Stomach (tissue), 9 donors: ENCODE data around the gene OXNAD1. TPM values are rescaled to one million over a fixed set of nuclear protein-coding genes. Genes with fewer than 3 reads are reported as not detected.

Experiments used
- DNase-seq, 2 donors: peaks; one replicate each; pipeline versions ENCODE4 v3.0.0 to v3.0.0-alpha.2; 2013 to 2019
- H3K27ac ChIP-seq, 5 donors: fragments of 200-600 bp in 4 of 5; sonication (generic) in 4 of 5; one replicate each; pipeline ENCODE4 v1.5.1; 2013 to 2019; ENCODE audit warnings: mild to moderate bottlenecking in 1 of 5, moderate library complexity in 1 of 5
- H3K27me3 ChIP-seq, 3 donors: fragments of 200-600 bp; sonication (generic); one replicate each; pipeline ENCODE4 v1.5.1; 2017 to 2019; ENCODE audit warnings: mixed run types in 1 of 3
- H3K36me3 ChIP-seq, 4 donors: fragments of 200-600 bp; sonication (generic); 1 replicate in 3 of 4; 2 replicates in 1 of 4; pipeline ENCODE4 v1.5.1; 2016 to 2019
- H3K4me1 ChIP-seq, 4 donors: fragments of 200-600 bp; sonication (generic); one replicate each; pipeline ENCODE4 v1.5.1; 2016 to 2019
- H3K4me3 ChIP-seq, 4 donors: fragments of 200-600 bp; sonication (generic) in 3 of 4; one replicate each; pipeline ENCODE4 v1.5.1; 2016 to 2019; ENCODE audit warnings: mild to moderate bottlenecking in 1 of 4
- H3K9me3 ChIP-seq, 4 donors: fragments of 200-600 bp; sonication (generic); one replicate each; pipeline ENCODE4 v1.5.1; 2016 to 2019
- EP300 ChIP-seq: sonication (generic); formaldehyde crosslinking; IDR thresholded peaks from one replicate; pipeline ENCODE4 v1.6.1; 2017; ENCODE audit warnings: antibody characterized with exemption
- POLR2A ChIP-seq, 4 donors: fragments of 450-650 bp; IDR thresholded peaks; one replicate each; pipeline ENCODE4 v1.6.1; 2016; ENCODE audit warnings: antibody characterized with exemption in 4 of 4, control low read depth in 2 of 4, mild to moderate bottlenecking in 1 of 4, moderate library complexity in 1 of 4
- POLR2AphosphoS5 ChIP-seq, 3 donors: sonication (generic); formaldehyde crosslinking; IDR thresholded peaks; one replicate each; pipeline ENCODE4 v1.6.1; 2016; ENCODE audit warnings: antibody characterized with exemption in 3 of 3
- WGBS, 5 donors: extraction: QIAGEN DNeasy Blood & Tissue Kit in 3 of 5; methylation state at CpG; one replicate each; pipeline versions ENCODE4 v1.1.5 to v1.1.7; 2013 to 2018; 5-methylcytosine and 5-hydroxymethylcytosine counted together
- intact Hi-C: fragments of 100-400 bp; cut with DNase I; formaldehyde crosslinking; loops from one replicate; pipeline ENCODE4 v1.15.1; 2023; ENCODE audit warnings: low total_unique reads
- polyA plus RNA-seq, 3 donors: library from polyadenylated mRNA; stranded (reverse); fragments of 200-250 nt; gene quantifications; one replicate each; pipeline ENCODE4 v1.2.3, GENCODE V29; 2013
- total RNA-seq, 5 donors: library from RNA; depleted of rRNA; stranded (reverse); fragments of >200 nt; gene quantifications; one replicate each; pipeline versions ENCODE4 v1.1.0 to v1.2.3, GENCODE V29; 2014 to 2016
- TF ChIP-seq, protein P1 (sequence below), 7 experiments: fragments of 450-650 bp in 4 of 7; fragments of 200-600 bp in 3 of 7; sonication (generic) in 3 of 7; IDR thresholded peaks; one replicate each; pipeline ENCODE4 v1.5.1; 2016 to 2019; ENCODE audit warnings: antibody characterized with exemption in 7 of 7, control low read depth in 2 of 7, mild to moderate bottlenecking in 1 of 7
- donor health status: healthy with polysubstance abuse.
- donor health status: Bipolar disorder and iron deficiency.
- donor health status: healthy.

Gene OXNAD1
- total and polyA plus RNA-seq, 8 donors, result 5.5 to 51.3 (median 7.6) TPM

DNA sequence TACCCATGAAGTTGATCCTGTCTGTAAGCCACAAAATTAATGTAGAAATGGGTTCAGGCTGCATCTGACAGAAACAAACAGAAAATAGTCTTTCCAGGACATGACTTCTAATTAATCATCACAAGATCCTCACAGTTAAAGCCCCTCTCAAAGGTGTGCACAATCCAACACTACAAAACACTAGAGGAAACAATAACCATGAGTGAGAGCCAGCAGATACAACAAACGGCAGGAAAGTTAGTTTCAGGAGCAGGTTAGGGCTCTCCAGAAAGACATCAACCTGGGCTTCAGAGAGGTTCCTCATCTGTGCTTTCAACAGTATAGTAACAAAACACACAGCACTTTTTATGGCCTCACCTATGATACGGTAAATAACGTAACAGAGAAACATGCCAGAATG, 43.0 kb upstream of the OXNAD1 start:
- WGBS, 5 donors, result 54 to 88% (median 80%) methylated on average over 3 of the region's 3 CpGs
- peaks cover 0 to 8% (median 0%) of the 10 kb centered on the region in 4 donors for H3K9me3 ChIP-seq
- DNase-seq, result no peak
- intact Hi-C loops, result no loop called here
- no peaks in the 10 kb centered on the region for H3K27me3 ChIP-seq
- H3K4me1 ChIP-seq, result no peaks in the 10 kb centered on the region
- no peak overlapping the region for H3K27ac ChIP-seq
- no peak for TF ChIP-seq POLR2A (IDR thresholded peaks at IDR 0.05)
- TF ChIP-seq POLR2AphosphoS5 (IDR thresholded peaks at IDR 0.05), result no peak
- H3K4me3 ChIP-seq, result no peak overlapping the region
- H3K36me3 ChIP-seq, result peaks cover 0 to 27% (median 8%) of the 10 kb centered on the region in 4 donors

DNA sequence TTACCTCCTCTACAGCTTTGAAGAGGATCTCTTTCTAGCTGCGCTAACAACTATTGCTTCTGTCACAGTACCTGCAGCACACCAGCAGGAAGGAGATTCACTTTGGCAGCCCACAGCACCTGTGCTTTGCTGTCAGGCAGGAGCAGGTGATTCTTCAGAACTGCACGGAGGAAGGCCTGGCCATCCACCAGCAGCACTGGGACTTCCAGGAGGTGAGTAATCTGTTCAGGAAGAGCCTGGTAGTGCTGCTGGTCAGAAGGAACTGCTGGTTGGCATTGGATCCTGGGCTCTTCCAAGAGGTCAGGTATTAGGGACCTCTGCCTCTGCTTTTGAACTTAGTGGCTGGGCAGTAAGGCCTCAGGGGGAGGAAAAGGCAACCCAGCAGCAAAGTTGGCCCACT, 42.5 kb upstream of the OXNAD1 start:
- intact Hi-C loops, result no loop called here
- 82 to 92% (median 87%) methylated on average over 2 of the region's 2 CpGs for WGBS, 5 donors
- TF ChIP-seq POLR2A (IDR thresholded peaks at IDR 0.05) (no peak), POLR2AphosphoS5 (IDR thresholded peaks at IDR 0.05) (no peak), EP300 (no peak)

GRCh38 chr3:16224325-16224724, 40.7 kb upstream of the OXNAD1 start:
- Histone ChIP-seq H3K27ac (no peak overlapping the region), H3K27me3 (no peaks in the 10 kb centered on the region), H3K4me3 (no peak overlapping the region), H3K9me3 (peaks cover 0 to 8% (median 0%) of the 10 kb centered on the region in 4 donors), H3K36me3 (peaks cover 0 to 25% (median 8%) of the 10 kb centered on the region in 4 donors), H3K4me1 (no peaks in the 10 kb centered on the region)
- intact Hi-C loops, result no loop called here
- TF ChIP-seq EP300 (no peak), POLR2AphosphoS5 (IDR thresholded peaks at IDR 0.05) (no peak), POLR2A (IDR thresholded peaks at IDR 0.05) (no peak)
- TF ChIP-seq, protein P1, sequence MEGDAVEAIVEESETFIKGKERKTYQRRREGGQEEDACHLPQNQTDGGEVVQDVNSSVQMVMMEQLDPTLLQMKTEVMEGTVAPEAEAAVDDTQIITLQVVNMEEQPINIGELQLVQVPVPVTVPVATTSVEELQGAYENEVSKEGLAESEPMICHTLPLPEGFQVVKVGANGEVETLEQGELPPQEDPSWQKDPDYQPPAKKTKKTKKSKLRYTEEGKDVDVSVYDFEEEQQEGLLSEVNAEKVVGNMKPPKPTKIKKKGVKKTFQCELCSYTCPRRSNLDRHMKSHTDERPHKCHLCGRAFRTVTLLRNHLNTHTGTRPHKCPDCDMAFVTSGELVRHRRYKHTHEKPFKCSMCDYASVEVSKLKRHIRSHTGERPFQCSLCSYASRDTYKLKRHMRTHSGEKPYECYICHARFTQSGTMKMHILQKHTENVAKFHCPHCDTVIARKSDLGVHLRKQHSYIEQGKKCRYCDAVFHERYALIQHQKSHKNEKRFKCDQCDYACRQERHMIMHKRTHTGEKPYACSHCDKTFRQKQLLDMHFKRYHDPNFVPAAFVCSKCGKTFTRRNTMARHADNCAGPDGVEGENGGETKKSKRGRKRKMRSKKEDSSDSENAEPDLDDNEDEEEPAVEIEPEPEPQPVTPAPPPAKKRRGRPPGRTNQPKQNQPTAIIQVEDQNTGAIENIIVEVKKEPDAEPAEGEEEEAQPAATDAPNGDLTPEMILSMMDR (IDR thresholded peaks at IDR 0.05), result no peak
- 60 to 93% (median 88%) methylated on average over 2 of the region's 2 CpGs for WGBS, 5 donors
- no peak for DNase-seq

More for the DNA sequence above, 42.5 kb upstream of the OXNAD1 start:
- DNase-seq, result no peak
- no peaks in the 10 kb centered on the region for H3K27me3 ChIP-seq
- H3K9me3 ChIP-seq, result peaks cover 0 to 8% (median 0%) of the 10 kb centered on the region in 4 donors
- H3K4me3 ChIP-seq, result no peak overlapping the region
- no peaks in the 10 kb centered on the region for H3K4me1 ChIP-seq
- H3K36me3 ChIP-seq, result peaks cover 0 to 27% (median 8%) of the 10 kb centered on the region in 4 donors
- H3K27ac ChIP-seq, result no peak overlapping the region

GRCh38 chr3:16227566-16227965, 37.4 kb upstream of the OXNAD1 start:
- no peak for TF ChIP-seq POLR2A (IDR thresholded peaks at IDR 0.05)
- TF ChIP-seq, protein P1 (IDR thresholded peaks at IDR 0.05), result no peak
- no peak for TF ChIP-seq POLR2AphosphoS5 (IDR thresholded peaks at IDR 0.05)
- TF ChIP-seq EP300, result no peak
- Histone ChIP-seq H3K27me3 (no peaks in the 10 kb centered on the region), H3K36me3 (peaks cover 0 to 3% (median 1%) of the 10 kb centered on the region in 4 donors), H3K9me3 (no peaks in the 10 kb centered on the region), H3K27ac (no peak overlapping the region), H3K4me3 (no peak overlapping the region), H3K4me1 (no peaks in the 10 kb centered on the region)
- intact Hi-C loops, result no loop called here
- no peak for DNase-seq
- 36 to 69% (median 58%) methylated on average over 1 of the region's 1 CpG for WGBS, 5 donors

- H3K36me3 ChIP-seq, result no peaks in the 10 kb centered on the region
- H3K9me3 ChIP-seq, result no peaks in the 10 kb centered on the region
- intact Hi-C loops, result no loop called here
- no peak overlapping the region for H3K4me3 ChIP-seq
- TF ChIP-seq POLR2AphosphoS5 (IDR thresholded peaks at IDR 0.05), result no peak
- TF ChIP-seq POLR2A (IDR thresholded peaks at IDR 0.05), result no peak
- TF ChIP-seq, protein P1 (IDR thresholded peaks at IDR 0.05), result no peak
- TF ChIP-seq EP300, result no peak
- H3K4me1 ChIP-seq, result no peaks in the 10 kb centered on the region
- DNase-seq, result no peak
- H3K27me3 ChIP-seq, result no peaks in the 10 kb centered on the region
- no peak overlapping the region for H3K27ac ChIP-seq
Measured at GRCh38 chr3:16229681-16230080, 35.3 kb upstream of the OXNAD1 start.
